Measurements from ENCODE around the gene PNLIPRP3. TPM values are rescaled to one million over a fixed set of nuclear protein-coding genes. Genes with fewer than 3 reads are reported as not detected.

Gene PNLIPRP3
- total and polyA plus RNA-seq, 2 of the 8 experiments (the other 6 are each of a cell fraction or from before 2014, with no cell fraction given) = not detected

- Histone ChIP-seq H3K9ac (replicated peaks in 1 of 4; ENCODE audit: extremely low read depth in 1 of 4, low read depth in 3 of 4, low read length in 3 of 4) (no peak overlapping the region), H2BK120ac (replicated peaks; ENCODE audit: low read depth, low read length) (no peak overlapping the region), H4K8ac (ENCODE audit: extremely low read depth, insufficient read depth, low read length) (0 out of 2 replicates have a peak overlapping the region, but pooled peaks have one; percentile 57), H3K27ac (ENCODE audit: low read depth, low read length) (no peak overlapping the region), H3K79me2 (ENCODE audit: control insufficient read depth in 1 of 2, insufficient read depth in 2 of 2, low read length in 2 of 2) (no peaks in the 10 kb centered on the region), H3K4ac (replicated peaks; ENCODE audit: insufficient read length, low read depth, low read length) (no peak overlapping the region), H3K56ac (replicated peaks; ENCODE audit: insufficient read length, low read depth, low read length) (no peak overlapping the region), H3K4me3 (ENCODE audit: extremely low read depth in 1 of 4, insufficient read depth in 2 of 4, low read depth in 3 of 4, low read length in 4 of 4) (no peak overlapping the region), H3K27me3 (replicated peaks in 1 of 4; ENCODE audit: control insufficient read depth in 3 of 4, extremely low read depth in 1 of 4, insufficient read depth in 3 of 4, low read length in 3 of 4) (no peaks in the 10 kb centered on the region), H2AFZ (ENCODE audit: low read length) (no peak overlapping the region), H4K5ac (ENCODE audit: insufficient read length, low read depth, low read length) (no peak overlapping the region), H3K4me2 (ENCODE audit: insufficient read depth in 1 of 2, low read depth in 2 of 2, low read length in 2 of 2) (no peak overlapping the region), H2BK15ac (ENCODE audit: low read length) (no peak overlapping the region), H4K91ac (replicated peaks; ENCODE audit: insufficient read length, low read length) (no peak overlapping the region), H2BK20ac (ENCODE audit: low read length) (no peak overlapping the region), H2AK5ac (ENCODE audit: low read depth, low read length) (no peak overlapping the region), H2BK5ac (ENCODE audit: low read depth, low read length) (no peak overlapping the region), H3K14ac (ENCODE audit: insufficient read length) (no peak overlapping the region), H4K20me1 (replicated peaks in 1 of 2; ENCODE audit: control insufficient read depth in 1 of 2, insufficient read depth in 2 of 2, low read length in 2 of 2) (no peaks in the 10 kb centered on the region), H3K9me3 (ENCODE audit: insufficient read depth in 2 of 2, low read depth in 1 of 2, low read length in 1 of 2) (no peaks in the 10 kb centered on the region), H2BK12ac (ENCODE audit: low read depth, low read length) (no peak overlapping the region), H3K36me3 (ENCODE audit: control insufficient read depth in 2 of 4, insufficient read depth in 4 of 4, low read length in 3 of 4) (no peaks in the 10 kb centered on the region), H3K23me2 (ENCODE audit: low read depth, low read length) (no peaks in the 10 kb centered on the region), H3K23ac (ENCODE audit: insufficient read length) (no peak overlapping the region), H3K79me1 (ENCODE audit: low read depth, low read length) (no peaks in the 10 kb centered on the region), H3K4me1 (replicated peaks in 1 of 4; ENCODE audit: control insufficient read depth in 3 of 4, insufficient read depth in 4 of 4, low read length in 3 of 4) (no peaks in the 10 kb centered on the region; a peak in 1 of 7 replicates), H3K18ac (ENCODE audit: extremely low read depth, low read length) (no peak overlapping the region)
- POLR2A ChIA-PET (ENCODE audit: partially characterized antibody) = no interaction called here
- WGBS, 2 experiments (ENCODE audit: extremely low coverage in 1 of 2, insufficient coverage in 1 of 2, insufficient read length in 1 of 2, insufficient replicate concordance in 2 of 2, low coverage in 1 of 2, low lambda C conversion rate in 2 of 2, missing lambda C conversion rate in 1 of 2) = 97% methylated on average over 3 of the region's 3 CpGs; no CpG with 5 or more reads in 1 of the 2 experiments
- no peak for DNase-seq (ENCODE audit: low read depth in 1 of 2, low spot score in 2 of 2)
- no peak for FAIRE-seq
- CTCF ChIA-PET (ENCODE audit: partially characterized antibody) = interaction anchor here (0.5 to 2.4 kb wide), 7 partner anchors 11 to 263 kb away, joined by 3 to 9 read pairs (median 4); partner anchors contain the start of gene PNLIP
- no peak for TF ChIP-seq KDM1A (IDR thresholded peaks at IDR 0.05; ENCODE audit: borderline replicate concordance, low read length)
- TF ChIP-seq BACH1 (IDR thresholded peaks at IDR 0.05; ENCODE audit: low read length) = no peak
- TF ChIP-seq ATF2 (IDR thresholded peaks at IDR 0.05; ENCODE audit: low read length) = no peak
- no peak for TF ChIP-seq TCF12 (IDR thresholded peaks at IDR 0.05; ENCODE audit: low read depth, low read length)
- no peak for TF ChIP-seq CBX8 (IDR thresholded peaks at IDR 0.05; ENCODE audit: borderline replicate concordance, low read depth, low read length)
- no peak for TF ChIP-seq CHD2 (IDR thresholded peaks at IDR 0.05; ENCODE audit: low read length)
- no peak for TF ChIP-seq TBP (IDR thresholded peaks at IDR 0.05; ENCODE audit: low read depth, low read length)
- TF ChIP-seq HDAC6 (IDR thresholded peaks at IDR 0.05; ENCODE audit: low read depth, low read length) = no peak
- no peak for TF ChIP-seq KDM5A (IDR thresholded peaks at IDR 0.05; ENCODE audit: low read length)
- TF ChIP-seq CHD1 (IDR thresholded peaks at IDR 0.05; ENCODE audit: low read depth, low read length) = no peak
- no peak for TF ChIP-seq KDM4A (IDR thresholded peaks at IDR 0.05; ENCODE audit: low read depth, low read length, severe bottlenecking)
- TF ChIP-seq TAF7 (optimal IDR thresholded peaks at IDR 0.05; ENCODE audit: borderline replicate concordance, low read depth, low read length) = no peak
- no peak for TF ChIP-seq SP1 (IDR thresholded peaks at IDR 0.05; ENCODE audit: low read depth, low read length)
- no peak for TF ChIP-seq YY1 (IDR thresholded peaks at IDR 0.05; ENCODE audit: low read depth, low read length)
- no peak for TF ChIP-seq POLR2AphosphoS5 (IDR thresholded peaks at IDR 0.05; ENCODE audit: low read depth, low read length)
Observed at GRCh38 chr10:116524736-116525135, 97.1 kb downstream of the PNLIPRP3 start.
